Mesodermal cell (in vitro differentiated cells): ENCODE data around the gene RPL39L. TPM values are rescaled to one million over a fixed set of nuclear protein-coding genes. Genes with fewer than 3 reads are reported as not detected.
A peak's percentile ranks its signal among the peaks of the same experiment; 100 is the strongest.
"Not testable (repeated sequence)": the region's sequence is repeated elsewhere in the genome, so short reads cannot be mapped to it uniquely, and the experiment has no call there.

Experiments
- H3K27ac ChIP-seq: 2 replicates; pipeline ENCODE4 v1.7.0; 2013; ENCODE audit warnings: mild to moderate bottlenecking, low read depth, low read length, moderate library complexity; ENCODE audit not compliant: severe bottlenecking
- H3K36me3 ChIP-seq: 2 replicates; pipeline ENCODE4 v1.7.1; 2013; ENCODE audit warnings: mild to moderate bottlenecking, low read length, moderate library complexity; ENCODE audit not compliant: control insufficient read depth, insufficient read depth
- H3K4me1 ChIP-seq: one replicate; pipeline ENCODE4 v1.7.1; 2013; ENCODE audit warnings: mild to moderate bottlenecking, low read length; ENCODE audit not compliant: insufficient read depth, control insufficient read depth, poor library complexity, severe bottlenecking
- H3K4me3 ChIP-seq: 2 replicates; pipeline ENCODE4 v1.7.0; 2013; ENCODE audit warnings: low read length, control low read depth, mild to moderate bottlenecking; ENCODE audit not compliant: insufficient read depth, poor library complexity, severe bottlenecking; ENCODE audit errors: extremely low read depth
- H3K9me3 ChIP-seq: 2 replicates; pipeline ENCODE4 v1.7.1; 2013; ENCODE audit warnings: mild to moderate bottlenecking, low read length, moderate library complexity; ENCODE audit not compliant: control insufficient read depth
- WGBS, 2 experiments: methylation state at CpG; one replicate each; pipeline ENCODE4 v1.1.5; 2013; ENCODE audit warnings: missing lambda C conversion rate in 2 of 2; ENCODE audit not compliant: insufficient coverage in 2 of 2; 5-methylcytosine and 5-hydroxymethylcytosine counted together
- polyA plus RNA-seq, 2 experiments: library from polyadenylated mRNA; stranded (reverse); fragments of 50-300 nt; gene quantifications; one replicate each; pipeline ENCODE4 v1.2.3, GENCODE V29; 2013

The RPL39L gene
- 7.0 TPM for polyA plus RNA-seq (2013, experiment 1 of 2)
- polyA plus RNA-seq (2013, experiment 2 of 2), result 7.0 TPM

DNA sequence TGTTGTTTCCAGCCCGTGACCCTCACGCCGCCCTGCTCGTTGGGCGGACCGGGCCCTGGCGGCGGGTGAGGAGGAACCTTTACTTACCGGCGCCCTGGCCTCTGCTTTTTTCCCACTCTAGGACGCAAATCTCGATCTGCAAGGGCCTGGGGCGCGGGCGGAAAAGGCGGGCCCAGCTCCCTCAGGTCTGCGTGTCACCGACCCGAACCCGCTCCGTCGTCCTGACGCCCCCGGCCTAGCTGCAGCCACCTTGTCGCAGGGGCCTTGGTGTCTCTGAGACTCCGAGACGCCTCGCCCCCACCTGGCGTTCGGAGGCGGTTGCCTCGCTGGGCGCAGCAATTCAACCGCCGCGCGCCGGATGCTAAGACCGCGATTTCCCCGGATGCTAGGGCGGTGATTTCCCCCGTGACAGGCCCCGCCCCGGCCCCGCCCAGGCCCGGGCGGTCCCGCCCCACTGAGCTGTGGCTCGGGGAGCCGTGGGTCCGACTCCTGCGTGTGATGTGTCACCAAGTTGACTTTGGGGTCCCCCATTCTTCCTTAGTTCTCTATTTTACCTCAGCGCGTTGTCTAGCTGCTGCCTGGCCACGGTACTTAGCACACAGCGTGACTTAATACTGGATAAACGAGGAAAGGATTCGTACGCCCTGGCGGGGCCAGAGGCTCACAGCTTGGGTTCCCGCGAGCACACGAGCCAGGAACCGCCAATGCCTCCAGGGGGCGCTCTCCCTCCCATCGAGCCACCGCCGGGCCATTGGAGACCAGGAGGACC, at the start of gene RPL39L:
Gene RPL39L, minus strand, starts transcription at position 371 of the 769 bp plus-strand sequence. CDS start 18,196 bp downstream, outside the sequence.
- H3K4me3 ChIP-seq, result peak within 1 kb of the TSS; percentile 24

DNA sequence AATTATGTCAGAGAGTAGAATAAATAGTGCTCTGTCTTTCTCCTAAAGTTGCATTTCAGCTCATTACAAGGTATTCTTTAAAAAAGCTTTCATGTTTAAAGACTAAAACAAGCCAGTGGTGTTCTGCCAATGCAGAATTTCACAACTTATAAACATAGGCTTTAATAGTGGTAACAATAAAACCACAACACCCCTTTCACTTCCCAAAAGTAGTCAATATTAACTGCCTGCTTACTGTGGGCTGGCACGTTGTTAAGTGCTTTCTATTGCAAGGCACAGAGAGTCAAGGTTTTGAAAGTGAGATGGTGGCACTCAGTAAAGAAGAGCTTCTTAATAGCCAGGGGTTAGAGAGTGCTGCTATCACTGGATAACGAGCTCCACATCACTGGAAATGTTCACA, 49.6 kb upstream of the RPL39L start:
- no peak overlapping the region for H3K4me3 ChIP-seq
- 78 to 85% methylated on average over 1 to 2 of the region's 2 CpGs for WGBS, 2 experiments
- H3K27ac ChIP-seq, result no peak overlapping the region

More for the DNA sequence above, at the start of gene RPL39L:
- WGBS, 2 experiments, result 81 to 85% methylated on average over 48 to 68 of the region's 69 CpGs
- Histone ChIP-seq H3K4me1 (no peaks in the 10 kb centered on the region), H3K36me3 (no peaks in the 10 kb centered on the region), H3K27ac (no peak within 1 kb of the TSS), H3K9me3 (peaks cover 8% of the 10 kb centered on the region)

DNA sequence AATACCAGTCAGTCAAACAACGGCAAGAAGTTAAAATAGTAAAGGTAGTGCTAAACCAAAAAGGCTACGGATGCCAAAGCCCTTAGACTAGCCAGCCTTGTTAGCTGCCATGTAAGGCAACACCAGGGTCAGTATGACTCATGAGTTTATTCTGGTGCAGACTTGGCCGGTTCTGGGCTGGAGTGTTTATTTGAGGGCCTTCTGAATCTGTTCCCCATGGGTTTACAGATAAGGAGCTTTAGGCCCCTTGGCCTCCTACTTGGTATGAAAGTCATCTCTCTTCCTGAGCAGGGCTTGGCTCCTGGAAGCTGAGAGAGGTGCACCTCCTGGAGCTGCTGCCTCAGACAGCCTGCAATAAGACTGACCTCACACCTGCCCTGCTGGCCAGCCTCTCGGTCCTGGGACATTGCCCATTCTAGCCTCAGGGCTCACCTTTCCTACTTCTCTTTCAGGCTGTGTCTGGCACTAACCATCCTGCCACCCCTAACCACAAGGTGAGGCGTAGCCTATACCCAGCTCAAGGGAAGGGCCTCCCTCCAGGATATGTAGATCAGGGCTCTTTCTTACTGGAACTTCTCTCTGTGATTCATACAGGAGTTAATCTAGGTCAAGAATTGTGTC, 47.6 kb upstream of the RPL39L start:
- Histone ChIP-seq H3K27ac (peak overlapping the region; percentile 74), H3K4me1 (peaks cover 40% of the 10 kb centered on the region), H3K9me3 (no peaks in the 10 kb centered on the region), H3K36me3 (no peaks in the 10 kb centered on the region), H3K4me3 (no peak overlapping the region)
- WGBS, 2 experiments, result 68 to 72% methylated on average over 2 to 3 of the region's 5 CpGs

More for the DNA sequence above, 49.6 kb upstream of the RPL39L start:
- no peaks in the 10 kb centered on the region for H3K9me3 ChIP-seq
- H3K4me1 ChIP-seq, result peaks cover 26% of the 10 kb centered on the region
- no peaks in the 10 kb centered on the region for H3K36me3 ChIP-seq

DNA sequence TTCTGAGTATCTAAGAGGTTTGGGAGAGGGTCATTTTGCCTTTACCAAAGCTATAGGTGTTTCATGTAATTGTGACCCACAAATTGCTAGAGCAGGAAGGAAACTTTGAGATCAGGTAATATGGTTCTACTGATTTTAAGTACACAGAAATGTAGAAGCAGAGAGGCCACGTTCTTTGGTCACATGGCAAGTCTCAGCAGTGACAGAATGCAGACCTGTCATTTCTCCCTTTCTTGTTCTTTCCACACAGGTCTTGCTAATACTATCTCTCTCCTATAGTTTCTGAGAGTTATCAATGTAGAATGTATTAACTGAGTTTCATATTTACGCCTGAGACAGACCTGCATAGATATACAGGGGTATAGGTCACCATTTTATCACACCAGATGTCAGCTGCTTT, 47.1 kb upstream of the RPL39L start:
- H3K4me3 ChIP-seq, result no peak overlapping the region
- H3K9me3 ChIP-seq, result no peaks in the 10 kb centered on the region
- H3K36me3 ChIP-seq, result no peaks in the 10 kb centered on the region
- peaks cover 40% of the 10 kb centered on the region for H3K4me1 ChIP-seq
- peak overlapping the region; percentile 74 for H3K27ac ChIP-seq
- 100% methylated on average over 2 of the region's 2 CpGs; no CpG with 5 or more reads in 1 of the 2 experiments for WGBS, 2 experiments

DNA sequence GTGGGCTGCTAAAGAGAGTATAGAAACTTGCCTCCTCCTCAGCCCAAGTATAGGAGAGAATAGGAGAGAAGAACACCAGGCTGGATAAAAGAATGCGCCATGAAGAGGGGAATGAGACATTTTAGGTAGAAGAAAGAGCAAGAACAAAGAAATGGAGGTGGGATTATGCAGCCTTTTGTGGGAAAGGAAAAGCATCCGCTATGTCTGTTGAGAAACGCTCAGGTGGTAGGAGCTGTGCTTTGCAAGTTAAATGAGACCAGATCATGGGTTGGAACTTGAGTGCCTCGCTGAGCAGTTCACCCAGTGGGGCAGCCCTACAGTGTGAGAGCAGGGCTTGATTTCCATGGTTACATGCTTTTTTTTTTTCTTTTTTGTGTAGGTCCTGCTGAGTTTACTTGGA, 46.5 kb upstream of the RPL39L start:
- Histone ChIP-seq H3K4me3 (no peak overlapping the region), H3K9me3 (no peaks in the 10 kb centered on the region), H3K36me3 (no peaks in the 10 kb centered on the region), H3K27ac (peak overlapping the region; percentile 10), H3K4me1 (peaks cover 40% of the 10 kb centered on the region)
- WGBS, 2 experiments, result 46 to 62% methylated on average over 3 to 4 of the region's 4 CpGs

DNA sequence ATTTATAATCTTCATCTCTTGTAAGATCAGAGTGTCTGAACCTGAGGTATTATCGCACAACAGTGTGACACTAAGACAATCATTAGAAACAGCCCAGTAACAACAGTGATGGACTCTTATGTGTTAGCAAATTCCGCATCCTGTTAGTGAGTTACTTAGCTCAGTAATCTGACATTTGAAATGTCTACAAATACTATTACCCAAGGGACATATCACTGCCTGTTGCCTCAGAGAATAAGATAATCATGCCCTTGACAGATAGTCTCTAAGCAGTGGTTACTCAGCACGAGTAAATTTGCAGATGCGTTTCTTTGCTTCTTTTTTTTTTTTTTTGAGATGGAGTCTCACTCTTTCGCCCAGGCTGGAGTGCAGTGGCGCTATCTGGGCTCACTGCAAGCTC, 44.6 kb upstream of the RPL39L start:
- no peak overlapping the region for H3K4me3 ChIP-seq
- H3K4me1 ChIP-seq, result peaks cover 40% of the 10 kb centered on the region
- WGBS, 2 experiments, result 82 to 94% methylated on average over 3 to 4 of the region's 6 CpGs
- no peaks in the 10 kb centered on the region for H3K9me3 ChIP-seq
- H3K27ac ChIP-seq, result no peak overlapping the region
- H3K36me3 ChIP-seq, result no peaks in the 10 kb centered on the region

DNA sequence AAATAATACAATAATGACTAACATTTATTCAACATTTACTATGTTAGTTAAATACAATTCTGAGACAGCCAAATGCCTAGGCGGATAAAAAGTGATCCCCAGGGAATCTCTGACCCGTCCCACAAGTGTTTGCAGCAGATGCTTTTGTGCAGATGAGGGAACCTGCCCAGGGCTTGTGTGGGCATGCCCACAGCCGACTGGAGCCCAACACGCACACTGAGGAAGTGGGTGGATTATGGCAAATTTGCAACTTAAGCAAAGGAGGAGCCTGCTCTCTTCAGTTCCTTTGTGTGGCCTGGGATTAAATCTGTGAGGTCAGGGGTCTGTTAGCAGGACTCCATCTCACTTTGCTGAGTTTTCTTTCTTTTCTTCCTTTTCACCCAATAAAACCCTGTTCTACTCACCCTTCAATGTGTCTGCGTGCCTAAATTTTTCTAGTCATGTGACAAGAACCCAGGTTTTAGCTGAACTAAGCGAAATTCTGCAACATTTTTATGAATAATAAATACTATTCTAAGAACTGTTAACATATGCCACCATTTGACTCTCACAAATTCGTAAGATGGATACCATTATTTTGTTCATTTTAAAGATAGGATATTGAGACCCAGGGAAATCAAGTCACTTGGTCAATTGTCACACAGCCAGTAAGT, 44.0 kb upstream of the RPL39L start:
- no peaks in the 10 kb centered on the region for H3K36me3 ChIP-seq
- peaks cover 40% of the 10 kb centered on the region for H3K4me1 ChIP-seq
- no peaks in the 10 kb centered on the region for H3K9me3 ChIP-seq
- peak overlapping the region; percentile 29 for H3K27ac ChIP-seq
- no peak overlapping the region for H3K4me3 ChIP-seq
- 78 to 84% methylated on average over 3 of the region's 7 CpGs for WGBS, 2 experiments

DNA sequence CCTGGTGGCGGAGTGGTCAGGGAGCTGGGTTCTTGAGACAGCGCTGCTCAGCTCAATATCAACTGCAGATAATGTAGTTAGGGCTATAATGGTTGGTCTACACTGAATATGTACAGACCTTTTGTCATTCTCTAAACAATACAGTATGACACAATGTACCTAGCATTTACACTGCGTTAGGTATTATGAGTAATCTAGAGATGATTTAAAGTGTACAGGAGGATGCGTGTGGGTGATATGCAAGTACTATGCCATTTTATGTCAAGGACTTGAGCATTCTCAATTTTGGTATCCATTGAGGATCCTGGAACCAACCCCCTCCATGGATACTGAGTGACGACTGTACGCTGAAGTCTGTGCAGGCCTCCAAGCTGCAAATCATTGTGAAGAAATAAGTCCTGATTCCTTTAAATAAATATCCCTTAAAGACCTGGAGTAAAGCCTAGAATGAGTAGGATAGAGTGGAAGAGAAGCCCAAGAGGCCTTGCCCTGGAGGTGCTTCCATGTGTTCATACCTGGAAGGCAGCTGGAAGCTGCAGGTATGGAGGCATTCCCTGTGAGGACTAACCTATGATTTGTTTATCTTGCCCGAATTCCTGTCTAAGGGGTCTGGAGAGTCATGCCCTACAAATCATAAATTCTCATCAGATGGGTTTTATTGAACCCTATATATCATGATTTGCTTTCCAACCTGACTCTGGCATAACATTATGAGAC, 42.3 kb upstream of the RPL39L start:
- Histone ChIP-seq H3K4me1 (peaks cover 30% of the 10 kb centered on the region), H3K27ac (no peak overlapping the region), H3K9me3 (no peaks in the 10 kb centered on the region), H3K4me3 (no peak overlapping the region), H3K36me3 (no peaks in the 10 kb centered on the region)
- WGBS, 2 experiments, result 83 to 89% methylated on average over 2 to 4 of the region's 7 CpGs

DNA sequence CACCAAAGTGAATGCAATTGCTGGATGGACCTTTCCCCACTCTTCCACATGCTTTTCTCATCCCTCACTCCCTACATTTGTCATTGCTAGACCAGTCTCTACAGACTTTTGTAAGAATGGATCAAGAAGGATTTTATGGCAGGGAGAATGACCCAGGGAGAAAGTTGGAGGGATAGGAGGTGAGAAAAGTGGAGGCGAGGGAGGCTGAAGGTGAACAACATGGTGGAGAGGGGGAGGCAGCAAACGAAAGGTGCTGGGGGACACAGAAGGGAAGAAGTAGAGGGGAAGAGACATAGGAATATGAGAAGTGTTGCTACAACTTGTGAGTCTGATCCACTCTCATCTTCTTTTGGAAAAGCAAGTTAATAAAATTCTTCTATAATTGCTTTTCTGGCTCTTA, 33.6 kb upstream of the RPL39L start:
- Histone ChIP-seq H3K36me3 (no peaks in the 10 kb centered on the region), H3K4me1 (no peaks in the 10 kb centered on the region), H3K27ac (no peak overlapping the region), H3K4me3 (no peak overlapping the region), H3K9me3 (no peaks in the 10 kb centered on the region)
- 92 to 97% methylated on average over 2 of the region's 2 CpGs for WGBS, 2 experiments

DNA sequence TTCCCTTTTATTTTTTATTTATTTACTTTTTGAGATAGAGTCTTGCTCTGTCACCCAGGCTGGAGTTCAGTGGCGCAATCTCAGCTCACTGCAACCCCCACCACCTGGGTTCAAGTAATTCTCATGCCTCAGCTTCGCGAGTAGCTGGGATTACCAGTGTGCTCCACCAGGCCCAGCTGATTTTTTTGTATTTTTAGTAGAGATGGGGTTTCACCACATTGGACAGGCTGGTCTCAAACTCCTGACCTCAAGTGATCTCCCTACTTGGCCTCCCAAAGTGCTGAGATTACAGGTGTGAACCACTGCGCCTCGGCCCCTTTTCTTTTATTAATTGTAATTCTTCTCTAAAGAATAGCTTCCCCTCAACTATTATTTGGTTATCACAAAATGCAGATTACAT, 31.6 kb upstream of the RPL39L start:
- not testable (repeated sequence) for H3K4me1 ChIP-seq, H3K36me3 ChIP-seq, H3K27ac ChIP-seq, H3K4me3 ChIP-seq, H3K9me3 ChIP-seq
- WGBS, 2 experiments, result 80 to 100% methylated on average over 1 of the region's 5 CpGs
